ENCODE data around the gene GNAI2.

The GNAI2 gene

GRCh38 chr3:50297896-50298725, 62.1 kb downstream of the GNAI2 start:
- no peak for DNase-seq (ENCODE audit: low read depth, low spot score)

- DNase-seq (ENCODE audit: low read depth, low spot score) = no peak
These were observed 63.0 kb downstream of the GNAI2 start, which contains the start of the genes HYAL3 and NAA80 for GRCh38 chr3:50298836-50299637. TSS of gene HYAL3 (minus strand) at chr3:50299405. CDS start at chr3:50295602, 3,803 bp downstream. TSS of gene NAA80 (minus strand) at chr3:50299405. CDS start at chr3:50297463, 1,942 bp downstream.

GRCh38 chr3:50299638-50299928, 63.6 kb downstream of the GNAI2 start:
- DNase-seq (ENCODE audit: low read depth, low spot score) = no peak

- DNase-seq (ENCODE audit: low read depth, low spot score) = no peak
These were observed 64.1 kb downstream of the GNAI2 start for GRCh38 chr3:50299929-50300680.

- no peak for DNase-seq (ENCODE audit: low read depth, low spot score)
These were observed 64.8 kb downstream of the GNAI2 start for GRCh38 chr3:50300681-50301254.

- no peak for DNase-seq (ENCODE audit: low read depth, low spot score)
These were observed 66.3 kb downstream of the GNAI2 start for GRCh38 chr3:50302095-50303012.

- no peak for DNase-seq (ENCODE audit: low read depth, low spot score)
These were observed 67.2 kb downstream of the GNAI2 start, which contains the start of gene HYAL1 for GRCh38 chr3:50303013-50303815. TSS of gene HYAL1 (minus strand) at chr3:50303574. CDS start at chr3:50302956, 618 bp downstream.

- no peak for DNase-seq (ENCODE audit: low read depth, low spot score)
These were observed 68.6 kb downstream of the GNAI2 start for GRCh38 chr3:50304601-50305000.

All from iPS DF 19.7 (cell line).